ENCODE data around the gene DSE.
A peak's percentile ranks its signal among the peaks of the same experiment; 100 is the strongest.
"Not testable (repeated sequence)": the region's sequence is repeated elsewhere in the genome, so short reads cannot be mapped to it uniquely, and the experiment has no call there.

The DSE gene

DNA sequence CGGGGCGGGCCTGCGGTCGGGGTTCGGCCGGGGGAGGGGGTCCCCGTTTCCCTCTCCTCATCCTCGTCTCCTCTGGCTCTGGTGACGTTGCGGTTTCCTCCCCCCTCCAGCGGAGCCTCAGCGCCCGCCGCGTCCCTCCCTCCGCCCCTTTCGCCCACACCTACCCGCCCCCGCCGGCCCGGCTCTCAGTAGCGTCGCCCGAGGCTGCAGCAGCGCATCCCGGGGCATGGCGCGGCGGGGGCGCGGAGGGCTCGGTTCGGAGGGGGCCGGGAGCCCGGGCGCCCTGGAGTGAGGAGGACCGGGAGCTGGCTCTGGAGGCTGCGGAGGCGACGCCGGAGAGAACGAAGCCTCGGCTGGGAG is at the start of gene DSE:
Gene DSE (plus strand): TSS at position 188 of the 360 bp plus-strand sequence. CDS start 28,304 bp downstream, outside the sequence.
- Mint-ChIP-seq H3K4me3 (peak within 1 kb of the TSS; percentile 86), H3K9me3 (ENCODE audit: low read depth) (no peaks in the 10 kb centered on the region), H3K27me3 (peaks cover 14% of the 10 kb centered on the region), H3K4me1 (ENCODE audit: low read depth) (peaks cover 16% of the 10 kb centered on the region), H3K36me3 (no peaks in the 10 kb centered on the region), H3K27ac (no peak within 1 kb of the TSS)

DNA sequence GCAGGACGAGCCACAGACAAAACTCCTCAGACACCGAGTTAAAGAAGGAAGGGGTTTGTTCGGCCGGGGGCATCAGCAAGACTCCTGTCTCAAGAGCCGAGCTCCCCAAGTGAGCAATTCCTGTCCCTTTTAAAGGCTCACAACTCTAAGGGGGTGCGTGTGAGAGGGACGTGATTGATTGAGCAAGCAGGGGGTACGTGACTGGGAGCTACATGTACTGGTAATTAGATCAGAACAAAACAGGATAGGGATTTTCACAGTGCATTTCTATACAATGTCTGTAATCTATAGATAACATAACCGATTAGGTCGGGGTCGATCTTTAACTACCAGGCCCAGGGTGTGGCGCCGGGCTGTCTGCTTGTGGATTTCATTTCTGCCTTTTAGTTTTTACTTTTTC is 48.8 kb upstream of the DSE start:
- H3K4me1 Mint-ChIP-seq (ENCODE audit: low read depth); H3K9me3 Mint-ChIP-seq (ENCODE audit: low read depth); H3K4me3 Mint-ChIP-seq; H3K27ac Mint-ChIP-seq; H3K27me3 Mint-ChIP-seq; H3K36me3 Mint-ChIP-seq: not testable (repeated sequence)

DNA sequence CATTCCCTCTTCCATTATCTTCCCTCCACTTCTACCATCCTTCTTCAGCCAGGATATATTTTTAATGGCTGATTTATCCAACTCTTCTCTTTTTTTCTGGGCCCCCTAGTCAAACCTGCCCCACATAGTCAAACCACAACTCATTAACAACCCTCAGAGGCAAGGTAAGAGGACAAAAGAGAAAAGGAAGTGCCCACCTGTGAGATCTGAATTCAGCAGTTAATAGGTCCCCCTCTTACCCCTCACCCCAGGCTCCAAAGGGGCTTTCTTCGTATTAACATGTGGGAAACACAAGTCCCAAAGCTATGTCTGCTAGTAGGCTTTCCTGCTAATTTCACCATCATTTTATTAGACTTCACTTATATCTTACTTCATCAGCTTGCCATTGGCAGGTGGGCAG is 46.9 kb upstream of the DSE start:
- peaks cover 7% of the 10 kb centered on the region for H3K36me3 Mint-ChIP-seq

DNA sequence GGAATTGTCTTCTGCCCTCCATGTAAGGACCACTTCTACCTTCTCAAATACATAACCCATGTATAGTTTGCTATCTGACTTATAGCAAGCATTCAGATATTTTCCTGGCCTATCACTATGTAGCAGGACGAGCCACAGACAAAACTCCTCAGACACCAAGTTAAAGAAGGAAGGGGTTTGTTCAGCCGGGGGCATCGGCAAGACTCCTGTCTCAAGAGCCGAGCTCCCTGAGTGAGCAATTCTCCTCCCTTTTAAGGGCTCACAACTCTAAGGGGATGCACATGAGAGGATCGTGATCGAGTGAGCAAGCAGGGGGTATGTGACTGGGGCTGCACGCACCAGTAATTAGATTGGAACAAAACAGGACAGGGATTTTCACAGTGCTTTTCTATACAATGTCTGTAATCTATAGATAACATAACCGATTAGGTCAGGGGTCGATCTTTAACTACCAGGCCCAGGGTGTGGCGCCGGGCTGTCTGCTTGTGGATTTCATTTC is 45.1 kb upstream of the DSE start:
- H3K4me1 Mint-ChIP-seq (ENCODE audit: low read depth), result not testable (repeated sequence)

More for the DNA sequence above, 46.9 kb upstream of the DSE start:
- Mint-ChIP-seq H3K27ac (no peak overlapping the region), H3K4me1 (ENCODE audit: low read depth) (no peaks in the 10 kb centered on the region), H3K9me3 (ENCODE audit: low read depth) (no peaks in the 10 kb centered on the region), H3K27me3 (no peaks in the 10 kb centered on the region), H3K4me3 (no peak overlapping the region)

DNA sequence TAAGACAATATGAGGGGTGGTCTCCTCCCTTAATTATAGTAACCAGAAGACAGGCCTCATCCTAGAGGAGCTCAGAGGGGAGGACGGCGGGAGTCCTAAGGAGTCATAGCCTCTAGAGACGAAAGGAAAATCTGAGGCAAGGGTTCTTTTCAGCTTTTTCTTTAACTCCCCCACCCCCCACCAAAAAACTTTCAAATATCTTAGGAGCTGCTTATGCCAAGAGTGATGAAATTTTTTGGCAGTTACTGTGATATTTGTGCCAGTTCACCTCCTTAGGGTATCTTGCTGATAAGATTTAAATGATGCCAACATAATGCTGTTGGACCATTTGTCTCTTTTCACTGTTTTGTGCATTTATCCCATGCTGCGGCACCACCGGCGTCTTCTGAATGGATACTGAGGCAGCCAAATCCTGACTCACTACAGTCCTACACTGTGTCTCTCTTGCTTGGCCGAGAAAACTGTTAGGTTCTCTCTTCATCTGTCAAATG is 44.5 kb upstream of the DSE start:
- peaks cover 4% of the 10 kb centered on the region for H3K36me3 Mint-ChIP-seq
- H3K9me3 Mint-ChIP-seq (ENCODE audit: low read depth), result no peaks in the 10 kb centered on the region
- H3K4me1 Mint-ChIP-seq (ENCODE audit: low read depth), result no peaks in the 10 kb centered on the region
- no peak overlapping the region for H3K27ac Mint-ChIP-seq
- no peaks in the 10 kb centered on the region for H3K27me3 Mint-ChIP-seq
- H3K4me3 Mint-ChIP-seq, result no peak overlapping the region

More for the DNA sequence above, 45.1 kb upstream of the DSE start:
- H3K27ac Mint-ChIP-seq; H3K9me3 Mint-ChIP-seq (ENCODE audit: low read depth); H3K36me3 Mint-ChIP-seq; H3K4me3 Mint-ChIP-seq; H3K27me3 Mint-ChIP-seq: not testable (repeated sequence)

DNA sequence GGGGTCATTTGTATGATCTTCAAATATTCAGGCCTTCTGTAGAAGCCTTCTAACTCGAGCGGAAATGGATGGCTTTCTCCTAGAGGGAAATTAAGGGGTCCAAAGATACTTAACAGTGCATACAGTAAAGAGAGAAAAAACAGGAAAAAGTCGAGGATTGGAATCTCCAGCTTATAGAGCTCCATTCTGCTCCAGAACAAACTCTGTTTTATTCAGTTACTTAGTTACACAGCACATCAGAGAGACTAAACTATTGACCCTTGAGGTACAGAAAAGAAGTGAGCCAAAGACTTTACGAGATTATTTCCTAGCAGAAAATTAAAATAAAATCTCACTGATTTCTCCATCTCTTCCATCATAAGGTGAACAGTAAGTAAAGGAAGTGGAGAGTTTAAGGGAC is 43.8 kb upstream of the DSE start:
- Mint-ChIP-seq H3K4me3 (no peak overlapping the region), H3K27ac (no peak overlapping the region), H3K27me3 (no peaks in the 10 kb centered on the region), H3K36me3 (peaks cover 4% of the 10 kb centered on the region), H3K4me1 (ENCODE audit: low read depth) (no peaks in the 10 kb centered on the region), H3K9me3 (ENCODE audit: low read depth) (no peaks in the 10 kb centered on the region)

DNA sequence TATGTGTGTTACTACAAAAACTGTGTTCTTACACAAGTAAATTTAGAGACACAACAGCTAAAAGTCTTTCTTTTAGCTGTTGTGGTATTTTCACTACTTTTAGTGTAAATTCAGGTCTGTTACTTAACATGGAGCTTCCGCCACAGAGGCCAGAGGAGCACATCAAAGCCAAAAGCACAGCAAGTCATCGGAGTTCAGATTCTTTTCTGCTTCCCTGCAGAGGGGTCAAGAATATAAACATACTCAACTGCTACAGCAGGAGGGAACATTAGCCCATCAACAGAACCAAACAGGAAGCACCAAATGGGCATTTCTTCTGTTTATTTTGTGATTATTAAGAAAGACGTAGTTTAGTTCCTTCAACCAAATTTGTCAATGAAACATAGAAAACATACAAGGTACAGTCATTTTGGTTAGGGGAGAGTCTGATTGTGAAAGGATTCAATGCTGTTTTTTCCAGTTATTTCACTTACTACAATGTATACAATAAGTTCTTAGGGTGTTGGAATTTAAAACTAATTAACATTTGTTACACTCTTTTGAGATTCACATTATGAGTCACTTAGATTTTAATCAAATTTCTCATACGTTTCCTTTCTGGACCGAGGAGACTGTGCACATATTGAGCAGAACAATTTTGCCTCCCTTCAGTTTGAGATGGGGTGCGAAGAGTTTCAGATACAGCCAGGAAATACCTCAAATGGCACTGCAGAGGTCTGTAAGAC is 42.8 kb upstream of the DSE start:
- H3K36me3 Mint-ChIP-seq, result peaks cover 4% of the 10 kb centered on the region
- H3K4me3 Mint-ChIP-seq, result no peak overlapping the region
- H3K4me1 Mint-ChIP-seq (ENCODE audit: low read depth), result no peaks in the 10 kb centered on the region
- H3K27ac Mint-ChIP-seq, result no peak overlapping the region
- H3K9me3 Mint-ChIP-seq (ENCODE audit: low read depth), result peaks cover under 1% of the 10 kb centered on the region
- no peaks in the 10 kb centered on the region for H3K27me3 Mint-ChIP-seq

DNA sequence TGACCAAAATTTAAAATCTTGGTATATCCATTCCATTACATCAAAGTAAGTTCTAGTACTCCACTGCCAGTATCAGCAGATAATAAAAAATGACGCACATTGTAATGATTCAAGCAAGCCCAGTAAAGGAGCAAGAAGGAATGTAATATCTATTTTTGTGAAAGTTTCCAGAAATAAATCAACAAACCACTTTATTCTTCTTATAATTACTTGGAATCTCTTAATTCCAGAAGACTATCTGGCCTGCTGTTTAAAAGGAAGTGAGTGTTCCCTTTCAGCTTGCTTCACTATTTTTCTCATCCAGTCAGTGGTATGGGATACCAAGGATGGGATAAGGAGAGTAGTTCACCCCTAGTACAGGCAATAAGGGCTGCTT is 42.2 kb upstream of the DSE start:
- H3K27ac Mint-ChIP-seq, result no peak overlapping the region
- peaks cover 7% of the 10 kb centered on the region for H3K36me3 Mint-ChIP-seq
- H3K4me3 Mint-ChIP-seq, result no peak overlapping the region
- peaks cover 4% of the 10 kb centered on the region for H3K9me3 Mint-ChIP-seq (ENCODE audit: low read depth)
- no peaks in the 10 kb centered on the region for H3K4me1 Mint-ChIP-seq (ENCODE audit: low read depth)
- no peaks in the 10 kb centered on the region for H3K27me3 Mint-ChIP-seq

DNA sequence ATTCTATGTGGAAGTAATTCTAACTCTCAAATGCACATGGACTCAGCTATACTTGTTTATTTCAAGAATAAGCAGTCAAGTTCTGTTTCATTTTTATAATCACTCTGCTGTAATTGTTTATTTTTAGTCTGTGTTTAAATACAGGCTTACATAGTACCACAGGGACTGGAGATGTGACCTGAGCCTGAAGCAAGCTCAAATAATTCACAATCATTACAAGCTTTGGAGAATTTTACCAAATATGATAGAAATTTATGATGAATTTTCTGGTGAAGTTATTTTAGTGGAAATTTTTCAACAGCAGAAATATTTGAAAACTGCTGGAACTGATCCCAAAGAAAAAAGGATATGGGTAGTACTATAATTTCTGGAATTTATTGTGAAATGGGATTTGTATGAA is 41.6 kb upstream of the DSE start:
- peaks cover 7% of the 10 kb centered on the region for H3K36me3 Mint-ChIP-seq
- no peaks in the 10 kb centered on the region for H3K27me3 Mint-ChIP-seq
- peaks cover 4% of the 10 kb centered on the region for H3K9me3 Mint-ChIP-seq (ENCODE audit: low read depth)
- no peak overlapping the region for H3K27ac Mint-ChIP-seq
- no peak overlapping the region for H3K4me3 Mint-ChIP-seq
- H3K4me1 Mint-ChIP-seq (ENCODE audit: low read depth), result no peaks in the 10 kb centered on the region

DNA sequence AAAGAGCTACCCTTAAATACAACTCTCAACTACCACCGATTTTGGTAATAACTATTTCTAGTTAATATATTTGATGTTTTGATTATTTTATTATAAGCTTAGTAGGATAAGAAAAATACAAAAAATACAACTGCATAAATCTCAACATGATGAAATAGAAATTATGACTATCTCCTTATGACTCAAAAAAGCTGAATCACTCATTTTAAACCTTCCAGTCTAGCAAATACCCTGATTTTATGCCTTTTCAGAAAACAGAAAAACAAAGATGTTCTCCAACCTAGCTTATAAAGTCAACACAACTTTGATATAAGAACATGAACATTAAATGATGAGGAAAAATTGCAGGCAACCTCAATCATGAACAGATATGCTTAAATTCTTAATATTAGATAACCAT is 40.2 kb upstream of the DSE start:
- Mint-ChIP-seq H3K27me3 (no peaks in the 10 kb centered on the region), H3K4me3 (no peak overlapping the region), H3K4me1 (ENCODE audit: low read depth) (no peaks in the 10 kb centered on the region), H3K27ac (no peak overlapping the region), H3K36me3 (peaks cover 7% of the 10 kb centered on the region), H3K9me3 (ENCODE audit: low read depth) (peaks cover 4% of the 10 kb centered on the region)

DNA sequence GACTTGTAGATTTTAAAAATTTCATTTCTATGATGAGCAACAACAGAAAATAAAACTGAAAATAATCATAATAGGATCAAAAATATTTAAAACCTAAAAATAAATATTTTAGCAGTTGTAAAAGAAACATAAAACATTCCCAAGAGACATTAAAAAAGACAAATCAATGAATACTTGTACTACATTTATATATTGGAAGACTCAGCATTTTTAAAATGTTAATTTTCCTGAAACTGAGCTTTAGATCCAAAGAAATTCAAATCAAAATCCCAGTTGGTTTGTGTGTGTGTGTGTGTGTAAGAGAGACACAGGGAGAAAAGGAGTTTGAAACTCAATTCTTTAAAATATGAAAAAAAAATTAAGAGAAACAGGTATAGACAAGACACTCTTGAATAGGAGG is 38.7 kb upstream of the DSE start:
- Mint-ChIP-seq H3K9me3 (ENCODE audit: low read depth) (peaks cover 4% of the 10 kb centered on the region), H3K27ac (no peak overlapping the region), H3K27me3 (no peaks in the 10 kb centered on the region), H3K4me1 (ENCODE audit: low read depth) (no peaks in the 10 kb centered on the region), H3K36me3 (peaks cover 5% of the 10 kb centered on the region), H3K4me3 (no peak overlapping the region)

DNA sequence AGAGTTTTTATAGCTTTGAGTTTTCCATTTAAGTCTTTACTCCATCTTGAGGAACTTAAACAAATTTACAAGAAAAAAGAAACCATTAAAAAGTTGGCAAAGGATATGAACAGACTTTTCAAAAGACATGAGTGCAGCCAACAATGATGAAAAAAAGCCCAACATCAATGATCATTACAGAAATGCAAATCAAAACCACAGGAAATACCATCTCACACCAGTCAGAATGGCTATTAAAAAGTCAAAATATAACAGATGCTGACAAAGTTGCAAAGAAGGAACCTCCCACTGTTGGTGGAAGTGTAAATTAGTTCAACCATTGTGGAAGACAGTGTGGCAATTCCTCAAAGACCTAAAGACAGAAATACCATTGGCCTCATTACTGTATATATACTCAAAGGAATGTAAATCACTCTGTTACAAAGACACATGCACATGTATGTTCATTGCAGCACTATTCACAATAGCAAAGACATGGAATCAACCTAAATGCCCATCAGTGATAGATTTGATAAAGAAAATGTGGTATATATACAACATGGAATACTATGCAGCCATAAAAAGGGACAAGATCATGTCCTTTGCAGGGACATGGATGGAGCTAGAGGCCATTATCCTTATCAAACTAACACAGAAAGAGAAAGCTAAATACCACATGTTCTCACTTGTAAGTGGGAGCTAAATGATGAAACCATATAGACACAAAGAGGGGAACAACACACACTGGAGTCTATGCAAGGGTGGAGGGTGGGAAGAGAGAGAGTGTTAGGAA is 35.9 kb upstream of the DSE start:
- H3K27me3 Mint-ChIP-seq; H3K4me3 Mint-ChIP-seq; H3K36me3 Mint-ChIP-seq; H3K9me3 Mint-ChIP-seq (ENCODE audit: low read depth); H3K4me1 Mint-ChIP-seq (ENCODE audit: low read depth); H3K27ac Mint-ChIP-seq: not testable (repeated sequence)

DNA sequence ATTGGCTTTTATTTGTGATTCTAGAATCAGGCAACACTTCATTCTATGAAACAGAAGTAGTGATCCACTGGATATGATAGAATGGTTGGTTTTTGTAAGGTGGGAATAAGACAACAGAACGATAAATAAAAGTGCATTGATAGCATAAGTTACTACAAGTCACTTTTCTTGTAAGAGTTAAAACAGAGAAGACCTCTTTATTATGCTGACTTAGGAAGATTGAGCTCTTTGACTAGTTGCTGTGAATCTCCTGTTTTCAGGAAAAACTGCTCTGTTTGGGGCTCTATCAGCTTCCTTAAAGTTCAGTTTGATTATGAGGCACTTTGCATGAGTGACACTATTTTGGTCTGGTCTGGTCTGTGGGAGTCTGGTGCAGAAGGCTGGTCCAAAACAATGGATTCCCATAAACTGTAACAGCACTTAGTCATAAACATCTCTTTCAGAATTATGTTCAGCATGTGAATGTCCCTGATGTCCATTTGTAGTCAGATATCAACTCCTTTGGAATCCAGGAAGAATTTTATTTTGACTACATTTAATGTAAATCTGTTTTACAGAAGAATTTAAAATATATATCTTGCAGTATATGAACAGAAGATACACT is 35.0 kb upstream of the DSE start:
- Mint-ChIP-seq H3K36me3 (peaks cover 11% of the 10 kb centered on the region), H3K27me3 (no peaks in the 10 kb centered on the region), H3K27ac (no peak overlapping the region), H3K4me3 (no peak overlapping the region), H3K9me3 (ENCODE audit: low read depth) (peaks cover 4% of the 10 kb centered on the region), H3K4me1 (ENCODE audit: low read depth) (no peaks in the 10 kb centered on the region)

DNA sequence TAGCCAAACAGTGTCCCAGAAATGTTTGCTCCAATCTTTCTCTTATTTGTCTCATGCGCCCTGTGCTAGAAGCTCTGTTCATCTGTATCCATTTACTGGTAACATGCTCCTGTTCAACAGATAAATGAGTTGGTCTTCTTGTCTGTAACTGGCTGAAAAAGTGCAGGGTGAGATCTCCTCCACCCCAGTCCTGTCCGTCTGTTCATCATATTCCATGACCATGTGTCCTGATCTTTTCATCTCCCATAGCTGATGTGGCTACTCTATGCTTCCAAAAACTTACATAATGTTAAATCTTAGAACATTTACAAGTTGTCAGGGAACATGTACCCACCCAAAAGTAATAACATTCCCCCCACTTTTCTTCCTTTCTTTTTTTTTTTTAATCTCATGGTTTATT is 31.8 kb upstream of the DSE start:
- no peaks in the 10 kb centered on the region for H3K27me3 Mint-ChIP-seq
- no peaks in the 10 kb centered on the region for H3K4me1 Mint-ChIP-seq (ENCODE audit: low read depth)
- H3K27ac Mint-ChIP-seq, result no peak overlapping the region
- no peaks in the 10 kb centered on the region for H3K9me3 Mint-ChIP-seq (ENCODE audit: low read depth)
- H3K4me3 Mint-ChIP-seq, result no peak overlapping the region
- H3K36me3 Mint-ChIP-seq, result peaks cover 11% of the 10 kb centered on the region

DNA sequence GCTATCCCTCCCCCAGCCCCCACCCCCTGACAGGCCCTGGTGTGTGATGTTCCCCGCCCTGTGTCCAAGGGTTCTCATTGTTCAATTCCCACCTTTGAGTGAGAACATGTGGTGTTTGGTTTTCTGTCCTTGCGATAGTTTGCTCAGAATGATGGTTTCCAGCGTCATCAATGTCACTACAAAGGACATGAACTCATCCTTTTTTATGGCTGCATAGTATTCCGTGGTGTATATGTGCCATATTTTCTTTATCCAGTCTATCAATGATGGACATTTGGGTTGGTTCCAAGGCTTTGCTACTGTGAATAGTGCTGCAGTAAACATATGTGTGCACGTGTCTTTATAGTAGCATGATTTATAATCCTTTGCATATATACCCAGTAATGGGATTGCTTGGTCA is 30.1 kb upstream of the DSE start:
- H3K27ac Mint-ChIP-seq; H3K27me3 Mint-ChIP-seq; H3K4me1 Mint-ChIP-seq (ENCODE audit: low read depth); H3K4me3 Mint-ChIP-seq; H3K9me3 Mint-ChIP-seq (ENCODE audit: low read depth): not testable (repeated sequence)
- peaks cover 11% of the 10 kb centered on the region for H3K36me3 Mint-ChIP-seq

All from activated naive CD8-positive, alpha-beta T cell (primary cell).